Epithelial cell of esophagus (primary cell): ENCODE results near the gene TENM4.

Source experiments
- DNase-seq: peaks from one replicate; pipeline ENCODE4 v3.0.0; 2010; ENCODE audit warnings: low read depth
- H3K4me3 ChIP-seq: 2 replicates; pipeline ENCODE4 v1.5.1; 2011; ENCODE audit warnings: mild to moderate bottlenecking, low read length, control low read depth
- CTCF ChIP-seq: IDR thresholded peaks from 2 replicates; pipeline ENCODE4 v1.5.1; 2011; ENCODE audit warnings: low read depth, mild to moderate bottlenecking, low read length, control low read depth, inconsistent platforms; ENCODE audit not compliant: insufficient read depth; ENCODE audit errors: missing control alignments

Gene TENM4

DNA sequence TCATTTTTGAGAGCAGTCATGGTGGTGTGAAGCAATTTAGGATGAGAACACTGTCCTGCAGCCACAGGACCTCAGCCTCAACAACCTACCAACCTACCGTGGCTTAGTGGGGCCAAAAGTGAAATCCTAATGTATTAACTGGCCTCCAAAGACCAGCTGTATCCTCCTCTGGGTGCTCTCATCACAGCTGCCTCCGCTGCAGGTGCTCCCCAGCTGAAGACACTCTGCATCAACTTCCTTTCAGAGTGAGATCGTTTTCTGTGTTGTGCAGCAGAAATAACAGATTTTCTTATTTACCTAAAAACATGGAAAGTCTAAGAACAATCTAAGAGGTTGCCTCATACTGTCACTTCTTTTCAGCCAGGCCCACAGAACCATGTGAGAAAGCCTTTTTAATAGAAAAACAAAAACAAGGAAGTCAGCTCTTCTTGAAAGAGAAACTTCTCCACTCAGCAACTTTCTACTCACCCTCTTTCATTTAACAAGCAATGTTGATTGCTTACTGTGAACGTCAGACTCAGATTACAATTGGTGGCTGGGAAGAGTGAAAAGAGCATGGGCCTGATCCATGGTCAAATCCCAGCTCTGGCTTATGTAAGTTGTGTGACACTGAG is 136.1 kb downstream of the TENM4 start:
- H3K4me3 ChIP-seq, result no peak overlapping the region
- DNase-seq, result no peak
- no peak for TF ChIP-seq CTCF

DNA sequence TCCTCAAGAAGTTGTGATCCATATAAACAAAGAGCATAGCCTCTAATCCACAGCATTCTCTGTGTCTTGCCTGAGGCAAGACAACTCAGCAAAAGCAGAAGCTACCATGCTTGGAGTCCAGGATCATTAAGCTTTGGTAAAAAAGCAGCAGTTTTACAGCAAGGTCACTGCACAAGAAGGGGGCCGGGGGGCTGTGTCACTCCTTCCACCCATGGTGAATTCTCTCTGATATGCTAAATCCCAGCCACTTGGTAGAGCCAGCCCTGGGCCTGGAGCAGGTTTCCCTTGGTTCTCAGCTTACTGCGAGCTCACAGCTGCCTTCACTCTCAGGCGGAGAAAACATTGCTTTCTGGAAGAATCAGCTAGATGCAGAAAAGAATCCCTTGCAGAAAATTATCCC is 144.7 kb downstream of the TENM4 start:
- no peak for TF ChIP-seq CTCF
- no peak for DNase-seq
- H3K4me3 ChIP-seq, result no peak overlapping the region

- H3K4me3 ChIP-seq, result no peak overlapping the region
- no peak for TF ChIP-seq CTCF
- DNase-seq, result no peak
These were observed 145.7 kb downstream of the TENM4 start for GRCh38 chr11:79294845-79295731.

- no peak for DNase-seq
- no peak overlapping the region for H3K4me3 ChIP-seq
- TF ChIP-seq CTCF, result no peak
These were observed 148.9 kb downstream of the TENM4 start for GRCh38 chr11:79291948-79292347.

DNA sequence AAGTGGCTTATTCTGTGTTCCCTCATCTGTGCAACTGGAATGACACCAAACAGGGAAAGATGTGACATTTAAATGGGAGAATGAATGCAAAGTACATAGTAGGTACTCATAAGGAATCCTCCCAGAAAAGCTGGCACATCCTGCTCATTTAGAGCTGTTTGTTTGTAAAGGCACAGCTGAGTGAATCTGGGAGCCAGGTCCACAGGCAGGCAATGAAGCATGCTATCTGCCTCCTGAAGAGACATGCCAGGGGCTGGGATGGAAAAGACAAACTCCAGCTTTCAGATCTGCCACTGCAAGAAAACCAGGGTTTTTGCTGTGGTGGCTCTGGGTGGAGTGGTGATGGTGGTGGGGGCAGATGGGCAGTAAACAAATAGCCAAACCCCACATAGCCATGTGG is 150.1 kb downstream of the TENM4 start:
- no peak for DNase-seq
- no peak for TF ChIP-seq CTCF
- H3K4me3 ChIP-seq, result no peak overlapping the region

DNA sequence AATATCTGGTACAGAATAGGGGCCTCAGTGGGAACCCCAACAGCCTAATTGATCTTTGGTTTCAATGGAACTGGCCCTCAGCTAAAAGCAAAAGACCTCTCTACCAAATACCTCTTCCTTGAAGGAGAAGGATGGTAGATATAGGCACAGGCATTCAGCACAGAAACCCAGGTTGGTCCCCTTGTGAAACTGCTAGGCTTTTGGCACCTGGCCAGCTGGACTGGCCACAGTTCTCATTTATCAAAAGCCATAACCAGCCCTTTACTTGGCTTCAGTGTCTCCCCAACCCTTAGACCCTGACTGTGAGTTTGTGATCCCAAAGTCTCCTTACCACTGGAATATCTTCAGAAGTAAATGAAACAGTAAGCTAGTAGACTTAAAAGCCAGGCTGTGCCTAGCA is 152.9 kb downstream of the TENM4 start:
- no peak for TF ChIP-seq CTCF
- DNase-seq, result no peak
- H3K4me3 ChIP-seq, result no peak overlapping the region
